OCI-LY3 (cell line): ENCODE results near the gene STOX1.

Experiments
- H2AFZ ChIP-seq: fragments of 200-600, 300-600 bp; shearing (Covaris generic); 2 replicates; pipeline ENCODE4 v1.6.0; 2014; ENCODE audit warnings: antibody characterized with exemption, low read depth, low read length
- H3K27ac ChIP-seq: fragments of 200-600, 300-600 bp; sonication (generic); 2 replicates; pipeline ENCODE4 v1.5.1; 2014; ENCODE audit warnings: mild to moderate bottlenecking, low read length, moderate library complexity, mixed read lengths
- H3K27me3 ChIP-seq: fragments of 200-600, 300-600 bp; sonication (generic); 2 replicates; pipeline ENCODE4 v1.6.1; 2014; ENCODE audit warnings: low read depth, low read length, mixed read lengths
- H3K36me3 ChIP-seq: fragments of 200-600, 300-600 bp; sonication (generic); replicated peaks from 2 replicates; pipeline ENCODE3; 2014; ENCODE audit warnings: low read depth, low read length, mixed read lengths
- H3K4me1 ChIP-seq: fragments of 300-600, 200-600 bp; sonication (generic); 2 replicates; pipeline ENCODE4 v1.6.1; 2014; ENCODE audit warnings: low read length, mixed read lengths
- H3K4me2 ChIP-seq: fragments of 200-600, 300-600 bp; sonication (generic); 2 replicates; pipeline ENCODE4 v1.6.1; 2014; ENCODE audit warnings: low read length, mixed read lengths
- H3K4me3 ChIP-seq: fragments of 300-600, 200-600 bp; sonication (generic); 2 replicates; pipeline ENCODE4 v1.5.1; 2014; ENCODE audit warnings: antibody characterized with exemption, mild to moderate bottlenecking, low read length, moderate library complexity
- H3K79me2 ChIP-seq: fragments of 300-600, 200-600 bp; shearing (Covaris generic); 2 replicates; pipeline ENCODE4 v1.6.1; 2014; ENCODE audit warnings: mild to moderate bottlenecking, low read length, mixed read lengths
- H3K9ac ChIP-seq: fragments of 300-600, 200-600 bp; shearing (Covaris generic); 2 replicates; pipeline ENCODE4 v1.6.0; 2014; ENCODE audit warnings: mild to moderate bottlenecking, low read length, moderate library complexity
- H3K9me3 ChIP-seq: fragments of 200-600, 300-600 bp; shearing (Covaris generic); 2 replicates; pipeline ENCODE4 v1.6.1; 2014; ENCODE audit warnings: low read length, mixed read lengths; ENCODE audit not compliant: insufficient read depth
- H4K20me1 ChIP-seq: fragments of 200-600, 300-600 bp; sonication (generic); 2 replicates; pipeline ENCODE4 v1.6.1; 2016; ENCODE audit warnings: low read length, mixed read lengths; ENCODE audit not compliant: insufficient read depth
- CTCF ChIP-seq: fragments of 200-600, 300-600 bp; sonication (generic); IDR thresholded peaks from 2 replicates; pipeline ENCODE4 v1.5.1; 2014; ENCODE audit warnings: antibody characterized with exemption, low read length, low read depth
- EZH2phosphoT487 ChIP-seq: fragments of 200-600 bp; shearing (Covaris generic); IDR thresholded peaks from 2 replicates; pipeline ENCODE4 v1.6.1; 2018; ENCODE audit warnings: antibody characterized with exemption, mixed run types, low read depth

The STOX1 gene

GRCh38 chr10:68895041-68895440 is 67.7 kb downstream of the STOX1 start:
- H3K27me3 ChIP-seq, result no peaks in the 10 kb centered on the region
- no peaks in the 10 kb centered on the region for H3K79me2 ChIP-seq
- H3K9me3 ChIP-seq, result no peaks in the 10 kb centered on the region
- H2AFZ ChIP-seq, result no peak overlapping the region
- H3K4me2 ChIP-seq, result no peak overlapping the region
- no peak for TF ChIP-seq EZH2phosphoT487
- no peak for TF ChIP-seq CTCF
- H4K20me1 ChIP-seq, result no peaks in the 10 kb centered on the region
- H3K36me3 ChIP-seq, result no peaks in the 10 kb centered on the region
- no peak overlapping the region for H3K27ac ChIP-seq
- no peak overlapping the region for H3K9ac ChIP-seq
- peaks cover 1% of the 10 kb centered on the region; the same call in 1 of the 2 replicates for H3K4me1 ChIP-seq
- no peak overlapping the region for H3K4me3 ChIP-seq

- Histone ChIP-seq H3K27ac (no peak overlapping the region), H3K27me3 (no peaks in the 10 kb centered on the region), H4K20me1 (no peaks in the 10 kb centered on the region), H3K4me1 (peaks cover 10% of the 10 kb centered on the region), H2AFZ (no peak overlapping the region), H3K9ac (no peak overlapping the region), H3K9me3 (no peaks in the 10 kb centered on the region), H3K4me3 (no peak overlapping the region), H3K36me3 (no peaks in the 10 kb centered on the region), H3K4me2 (no peak overlapping the region), H3K79me2 (peaks cover 12% of the 10 kb centered on the region)
- TF ChIP-seq EZH2phosphoT487 (no peak), CTCF (peak; percentile 58)
Observed at GRCh38 chr10:68897336-68897741, 70.0 kb downstream of the STOX1 start.

- H3K4me3 ChIP-seq, result no peak overlapping the region
- H3K4me1 ChIP-seq, result peaks cover 13% of the 10 kb centered on the region
- H3K27me3 ChIP-seq, result no peaks in the 10 kb centered on the region
- no peak overlapping the region for H3K9ac ChIP-seq
- no peak overlapping the region for H2AFZ ChIP-seq
- TF ChIP-seq EZH2phosphoT487 (no peak), CTCF (no peak)
- H3K79me2 ChIP-seq, result peaks cover 31% of the 10 kb centered on the region
- H3K9me3 ChIP-seq, result no peaks in the 10 kb centered on the region
- H3K27ac ChIP-seq, result no peak overlapping the region
- H4K20me1 ChIP-seq, result no peaks in the 10 kb centered on the region
- no peak overlapping the region for H3K4me2 ChIP-seq
- H3K36me3 ChIP-seq, result no peaks in the 10 kb centered on the region
Observed at GRCh38 chr10:68899186-68899745, 71.9 kb downstream of the STOX1 start.

- no peaks in the 10 kb centered on the region for H4K20me1 ChIP-seq
- peak overlapping the region; percentile 67 for H2AFZ ChIP-seq
- peaks cover 43% of the 10 kb centered on the region for H3K79me2 ChIP-seq
- peak overlapping the region; percentile 78 for H3K9ac ChIP-seq
- no peaks in the 10 kb centered on the region for H3K9me3 ChIP-seq
- peak overlapping the region; percentile 75 for H3K27ac ChIP-seq
- no peak for TF ChIP-seq CTCF
- TF ChIP-seq EZH2phosphoT487, result no peak
- no peaks in the 10 kb centered on the region for H3K36me3 ChIP-seq
- H3K4me2 ChIP-seq, result peak overlapping the region; percentile 95
- H3K4me1 ChIP-seq, result peaks cover 13% of the 10 kb centered on the region
- peak overlapping the region; percentile 100 for H3K4me3 ChIP-seq
- H3K27me3 ChIP-seq, result no peaks in the 10 kb centered on the region
Observed at GRCh38 chr10:68900427-68901104, 73.2 kb downstream of the STOX1 start.
